Cardiac muscle cell (in vitro differentiated cells and primary cell): Measurements from ENCODE around the gene FBXO39. TPM values are rescaled to one million over a fixed set of nuclear protein-coding genes. Genes with fewer than 3 reads are reported as not detected.

ENCODE experiments used
- DNase-seq, 2 donors: peaks; one replicate each; pipeline versions ENCODE4 v3.0.0 to v3.0.0-alpha.2; 2010 to 2017; ENCODE audit warnings: low read depth in 1 of 2, low spot score in 1 of 2
- H3K27ac ChIP-seq: fragments of 200-600 bp; sonication (generic); 2 replicates; pipeline ENCODE4 v1.5.1; 2016
- H3K27me3 ChIP-seq: fragments of 200-600 bp; sonication (generic); 2 replicates; pipeline ENCODE4 v1.6.0; 2016; ENCODE audit warnings: control low read depth
- H3K36me3 ChIP-seq: fragments of 200-600 bp; sonication (generic); 2 replicates; pipeline ENCODE4 v1.5.1; 2016; ENCODE audit warnings: control low read depth
- H3K4me1 ChIP-seq: fragments of 200-600 bp; sonication (generic); 2 replicates; pipeline ENCODE4 v1.8.1; 2017; ENCODE audit warnings: low read depth, mild to moderate bottlenecking, mixed run types
- H3K4me3 ChIP-seq: fragments of 200-600 bp; sonication (generic); 2 replicates; pipeline ENCODE4 v1.5.1; 2016; ENCODE audit warnings: mild to moderate bottlenecking
- H3K9me3 ChIP-seq: fragments of 200-600 bp; sonication (generic); 2 replicates; pipeline ENCODE4 v1.5.1; 2017; ENCODE audit warnings: low read depth, mild to moderate bottlenecking, control low read depth
- CTCF ChIP-seq: IDR thresholded peaks from 2 replicates; pipeline ENCODE4 v1.5.1; 2012; ENCODE audit warnings: low read depth, mild to moderate bottlenecking, low read length
- polyA plus RNA-seq: library from polyadenylated mRNA; unstranded; fragments of >200 nt; fragmentation: Nextera tagmentation; extraction: Ambion mirVana; gene quantifications from 2 replicates; pipeline ENCODE4 v1.2.1, GENCODE V29; 2016
- total RNA-seq: library from RNA; depleted of rRNA; stranded (reverse); fragments of >200 nt; gene quantifications from 2 replicates; pipeline ENCODE4 v1.2.3, GENCODE V29; 2016

Gene FBXO39
- total and polyA plus RNA-seq, 2 experiments from 2014 or later = not detected

DNA sequence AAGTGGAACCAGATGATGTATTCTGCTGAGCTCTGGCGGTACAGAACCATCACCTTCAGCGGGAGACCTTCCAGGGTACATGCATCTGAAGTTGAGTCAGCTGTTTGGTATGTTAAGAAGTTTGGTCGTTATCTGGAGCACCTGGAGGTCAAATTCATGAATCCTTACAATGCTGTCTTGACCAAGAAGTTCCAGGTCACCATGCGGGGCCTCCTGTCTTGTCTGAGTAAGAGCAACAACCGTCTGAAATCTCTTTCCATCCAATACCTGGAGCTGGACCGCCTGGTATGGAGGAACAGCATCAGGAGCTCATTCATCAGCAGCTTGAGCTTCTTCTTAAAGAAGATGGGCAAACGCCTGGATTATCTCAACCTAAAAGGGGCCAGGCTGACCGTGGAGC lies 4.0 kb downstream of the FBXO39 start:
- H3K36me3 ChIP-seq = no peaks in the 10 kb centered on the region
- H3K27me3 ChIP-seq = peaks cover 58% of the 10 kb centered on the region
- no peak for DNase-seq
- TF ChIP-seq CTCF = no peak
- no peak overlapping the region for H3K4me3 ChIP-seq
- no peaks in the 10 kb centered on the region for H3K9me3 ChIP-seq
- H3K27ac ChIP-seq = no peak overlapping the region
- H3K4me1 ChIP-seq = no peaks in the 10 kb centered on the region

- H3K27me3 ChIP-seq = peaks cover 49% of the 10 kb centered on the region
Observed at GRCh38 chr17:6780886-6781285, 4.9 kb downstream of the FBXO39 start.

GRCh38 chr17:6782244-6782643 lies 6.2 kb downstream of the FBXO39 start:
- H3K27me3 ChIP-seq = peaks cover 40% of the 10 kb centered on the region

More at GRCh38 chr17:6780886-6781285, 4.9 kb downstream of the FBXO39 start:
- H3K36me3 ChIP-seq = no peaks in the 10 kb centered on the region
- no peak for TF ChIP-seq CTCF
- no peak overlapping the region for H3K4me3 ChIP-seq
- H3K4me1 ChIP-seq = no peaks in the 10 kb centered on the region
- peak in 1 of 2 donors; percentile 20 for DNase-seq
- no peak overlapping the region for H3K27ac ChIP-seq
- H3K9me3 ChIP-seq = no peaks in the 10 kb centered on the region

DNA sequence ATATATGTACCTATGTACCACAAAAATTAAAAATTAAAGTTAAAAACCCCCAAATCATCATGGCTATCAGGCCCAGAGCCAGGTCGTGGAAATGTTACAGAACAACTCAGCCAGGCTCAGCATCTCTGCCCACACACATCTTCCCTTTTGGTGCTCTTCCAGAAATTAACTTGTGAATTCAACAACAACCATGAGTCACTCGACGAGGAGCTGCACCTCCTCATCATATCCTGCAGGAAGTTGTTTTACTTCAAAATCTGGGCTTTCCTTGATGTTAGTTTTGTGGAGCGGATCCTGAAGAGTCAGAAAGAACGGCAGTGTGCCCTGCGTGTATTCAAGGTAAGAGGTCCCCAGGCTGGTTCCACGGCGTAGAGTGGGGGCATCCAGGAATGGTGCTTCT lies 10.6 kb downstream of the FBXO39 start:
- Histone ChIP-seq H3K27ac (no peak overlapping the region), H3K36me3 (no peaks in the 10 kb centered on the region), H3K9me3 (no peaks in the 10 kb centered on the region), H3K4me3 (no peak overlapping the region), H3K27me3 (peaks cover 40% of the 10 kb centered on the region), H3K4me1 (no peaks in the 10 kb centered on the region)
- TF ChIP-seq CTCF = no peak
- peak in 1 of 2 donors; percentile 91 for DNase-seq

More at GRCh38 chr17:6782244-6782643, 6.2 kb downstream of the FBXO39 start:
- H3K36me3 ChIP-seq = no peaks in the 10 kb centered on the region
- H3K4me3 ChIP-seq = no peak overlapping the region
- no peak for DNase-seq
- H3K27ac ChIP-seq = no peak overlapping the region
- no peaks in the 10 kb centered on the region for H3K9me3 ChIP-seq
- H3K4me1 ChIP-seq = no peaks in the 10 kb centered on the region
- TF ChIP-seq CTCF = no peak

- no peaks in the 10 kb centered on the region for H3K4me1 ChIP-seq
- no peaks in the 10 kb centered on the region for H3K36me3 ChIP-seq
- peaks cover 39% of the 10 kb centered on the region for H3K27me3 ChIP-seq
- H3K27ac ChIP-seq = no peak overlapping the region
- H3K9me3 ChIP-seq = no peaks in the 10 kb centered on the region
- peak in 1 of 2 donors; percentile 20 for DNase-seq
- H3K4me3 ChIP-seq = no peak overlapping the region
- no peak for TF ChIP-seq CTCF
Observed at GRCh38 chr17:6787081-6787693, 11.2 kb downstream of the FBXO39 start.
